ENCODE data around the gene SYNGR4. TPM values are rescaled to one million over a fixed set of nuclear protein-coding genes. Genes with fewer than 3 reads are reported as not detected.
A peak's percentile ranks its signal among the peaks of the same experiment; 100 is the strongest.

SYNGR4 gene
- total and polyA plus RNA-seq, 2 donors (not counting 1 experiment from before 2014, with no cell fraction given), result not detected

GRCh38 chr19:48325265-48325910 lies 38.8 kb upstream of the SYNGR4 start, which contains the start of gene EMP3:
Gene EMP3 (plus strand): TSS chr19:48325552. CDS start chr19:48326845, 1,293 bp downstream.
- Histone ChIP-seq H3K4me2 (replicated peaks; ENCODE audit: low read depth, low read length, poor library complexity, severe bottlenecking) (peak within 1 kb of the TSS; percentile 94), H3K4me1 (ENCODE audit: control insufficient read depth in 2 of 2, insufficient read depth in 2 of 2, low read length in 2 of 2) (peaks cover 72 to 89% of the 10 kb centered on the region in 2 donors), H3K9ac (ENCODE audit: low read length) (peak within 1 kb of the TSS; percentile 98), H2AFZ (ENCODE audit: insufficient read depth, low read depth, low read length, poor library complexity, severe bottlenecking) (peak within 1 kb of the TSS; percentile 11), H3K27ac (ENCODE audit: low read length in 2 of 2) (peak within 1 kb of the TSS; percentile 95), H3K36me3 (replicated peaks in 1 of 2; ENCODE audit: control extremely low read depth in 1 of 2, control insufficient read depth in 1 of 2, extremely low read depth in 1 of 2, insufficient read depth in 2 of 2, low read length in 1 of 2) (peaks cover 0 to 32% of the 10 kb centered on the region in 2 experiments), H3K27me3 (replicated peaks in 1 of 4; ENCODE audit: control extremely low read depth in 1 of 4, control insufficient read depth in 3 of 4, insufficient read depth in 4 of 4, low read length in 3 of 4) (no peaks in the 10 kb centered on the region), H3K9me3 (ENCODE audit: control extremely low read depth in 1 of 3, control insufficient read depth in 2 of 3, insufficient read depth in 1 of 3, low read length in 2 of 3) (peaks cover 0 to 7% (median 2%) of the 10 kb centered on the region in 3 donors), H3K79me2 (ENCODE audit: control insufficient read depth, insufficient read depth, low read length) (peaks cover 54% of the 10 kb centered on the region), H3K4me3 (ENCODE audit: control extremely low read depth in 1 of 5, extremely low read depth in 1 of 5, insufficient read depth in 1 of 5, low read depth in 2 of 5, low read length in 4 of 5) (peak within 1 kb of the TSS; percentile 94 to 99 (median 98)), H4K20me1 (ENCODE audit: control insufficient read depth, insufficient read depth, low read length, poor library complexity, severe bottlenecking) (peaks cover 41% of the 10 kb centered on the region)
- Mint-ChIP-seq H3K27me3 (no peaks in the 10 kb centered on the region), H3K4me3 (peak within 1 kb of the TSS; percentile 96), H3K27ac (peak within 1 kb of the TSS; percentile 97), H3K9me3 (ENCODE audit: insufficient read depth) (no peaks in the 10 kb centered on the region), H3K4me1 (peaks cover 74% of the 10 kb centered on the region)
- DNase-seq (peak; percentile 88), ATAC-seq (ENCODE audit: low read depth) (peak; percentile 11)
- CTCF ChIA-PET, result interaction anchor here (0.8 to 13.8 kb wide), 2 partner anchors 8 to 68 kb away, joined by 7 to 345 read pairs; no protein-coding TSS in a partner anchor
- no peak for TF ChIP-seq EZH2 (IDR thresholded peaks at IDR 0.05; ENCODE audit: borderline replicate concordance, insufficient read depth, low read depth, low read length, poor library complexity, severe bottlenecking)
- no peak for TF ChIP-seq CTCF (IDR thresholded peaks at IDR 0.05)
- 0% methylated on average over 21 of the region's 22 CpGs for WGBS (ENCODE audit: insufficient coverage)
- intact Hi-C loops (cut with micrococcal nuclease), result loop anchor here (5.0 kb wide), 1 partner anchor 312 kb away; the partner anchor contains the start of gene DBP
- POLR2A ChIA-PET, result interaction anchor here (0.6 to 9.7 kb wide), 3 partner anchors 7 to 38 kb away, joined by 6 to 180 read pairs (median 8); partner anchors contain the start of genes SYNGR4 and TMEM143
